ENCODE measurements around the gene CACNG4.

The CACNG4 gene

DNA sequence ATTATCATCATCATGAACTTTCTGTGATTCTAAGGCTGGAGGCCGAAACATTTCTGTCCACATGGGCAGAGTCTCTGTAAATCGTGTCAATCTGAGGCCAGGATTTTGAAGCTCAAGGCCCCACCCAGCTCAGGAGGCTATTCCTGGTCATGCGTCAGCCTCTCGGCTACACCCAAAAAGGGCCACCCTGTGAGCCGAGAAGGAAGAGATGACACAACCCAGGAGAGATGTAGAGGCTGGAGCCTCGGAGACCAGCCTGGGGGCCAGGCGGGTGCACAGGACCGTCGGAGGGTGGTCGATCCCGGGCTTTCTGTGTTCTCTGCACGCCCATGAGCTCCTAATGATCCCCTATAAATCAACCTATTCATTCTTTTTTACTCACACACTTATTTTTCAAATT lies 78.8 kb downstream of the CACNG4 start:
- DNase-seq = no peak
- ATAC-seq = no peak

DNA sequence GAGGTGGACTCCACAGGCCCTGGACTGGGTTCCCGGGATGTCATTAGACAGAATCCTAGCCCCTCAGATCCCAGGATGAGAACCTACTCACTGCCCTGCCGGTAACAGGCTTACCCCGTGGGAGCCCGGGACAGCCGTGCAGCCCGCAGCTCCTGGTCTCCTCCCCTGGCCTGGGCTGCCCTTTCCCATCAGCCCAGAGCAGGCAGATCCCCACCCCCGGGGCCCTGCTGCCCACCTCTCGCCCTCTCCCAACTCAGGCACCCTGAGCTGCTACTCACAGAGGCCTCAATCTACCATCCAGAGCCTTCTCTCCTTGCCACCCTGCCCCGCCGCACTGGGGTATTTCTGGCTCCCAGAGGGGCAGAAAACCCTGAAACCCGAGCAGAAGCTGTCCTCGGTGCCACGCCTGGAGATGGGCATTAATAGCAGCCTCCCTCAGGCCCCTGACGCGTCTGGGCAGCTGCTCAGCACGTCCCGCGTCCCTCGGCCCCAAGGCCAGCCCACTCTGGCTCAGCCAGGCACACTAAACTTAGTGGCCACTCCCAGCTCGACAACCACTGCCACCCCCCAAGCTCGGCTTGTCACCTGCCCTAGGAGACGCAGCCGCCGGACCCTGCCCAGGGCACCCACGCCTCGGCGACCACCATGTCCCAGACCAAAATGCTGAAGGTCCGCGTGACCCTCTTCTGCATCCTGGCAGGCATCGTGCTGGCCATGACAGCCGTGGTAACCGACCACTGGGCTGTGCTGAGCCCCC lies 79.7 kb downstream of the CACNG4 start, which contains the start of gene CACNG1:
Gene CACNG1 (plus strand): TSS at position 539 of the 757 bp plus-strand sequence. CDS start 107 bp downstream, at position 646.
- ATAC-seq (no peak), DNase-seq (no peak)

DNA sequence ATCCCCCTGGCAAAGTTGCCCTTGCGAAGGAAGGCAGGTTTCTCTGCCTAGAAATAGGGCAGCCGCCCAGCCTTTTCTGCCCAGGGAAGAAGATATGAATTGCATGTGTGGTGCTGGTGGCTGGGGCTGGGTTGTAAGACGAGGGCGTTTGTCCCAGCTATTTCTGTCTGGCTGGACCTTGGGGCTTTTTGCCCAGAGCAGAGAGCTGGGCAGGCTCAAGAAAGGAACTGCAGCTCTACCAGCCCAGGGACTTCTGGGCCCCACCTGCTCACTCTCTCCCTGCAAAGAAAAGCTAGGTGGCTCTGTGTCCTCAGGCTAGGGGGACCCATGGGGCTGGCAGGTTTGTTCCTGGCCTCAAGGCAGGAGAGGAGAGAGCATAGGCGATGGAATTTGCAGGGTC lies 80.4 kb downstream of the CACNG4 start:
- no peak for ATAC-seq
- no peak for DNase-seq

DNA sequence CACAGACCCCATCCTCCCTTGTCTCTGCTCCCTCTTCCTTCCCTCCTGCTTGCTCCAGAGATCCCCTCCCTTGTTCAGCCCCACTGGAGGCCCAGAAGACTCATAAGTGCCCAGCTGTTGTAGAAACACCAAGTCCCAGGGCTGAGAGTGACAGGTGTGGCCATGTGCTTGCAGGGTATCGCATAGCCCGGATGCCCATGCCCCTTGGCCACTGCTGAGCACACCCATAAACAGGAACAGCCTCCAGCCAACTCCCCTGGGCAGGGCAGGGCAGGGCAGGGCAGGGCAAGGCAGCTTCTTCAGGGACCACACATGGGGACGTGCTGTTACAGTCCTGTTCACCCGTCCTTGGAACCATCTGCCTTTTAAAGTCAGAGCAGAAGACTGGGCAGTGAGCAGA lies 81.9 kb downstream of the CACNG4 start:
- ATAC-seq (no peak), DNase-seq (no peak)

DNA sequence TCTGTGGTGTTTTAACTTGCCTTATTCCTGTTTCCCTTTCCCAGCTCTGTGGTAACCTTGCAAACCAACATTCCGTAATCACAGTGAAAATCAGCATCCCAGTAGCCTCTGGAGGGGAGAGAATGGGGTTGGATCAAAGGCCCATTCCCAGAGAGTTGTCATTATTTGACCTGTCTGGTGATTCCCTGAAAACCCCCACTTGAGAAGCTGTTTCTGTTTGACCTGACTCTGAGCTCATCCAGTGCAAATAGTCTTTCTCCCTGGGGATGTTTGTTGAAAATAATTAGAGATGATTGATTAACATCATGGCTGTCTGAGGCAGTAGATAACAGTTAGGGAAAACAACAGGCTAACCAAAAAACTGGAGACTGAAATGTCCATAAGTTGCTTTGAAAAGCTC lies 82.9 kb downstream of the CACNG4 start:
- DNase-seq = no peak

DNA sequence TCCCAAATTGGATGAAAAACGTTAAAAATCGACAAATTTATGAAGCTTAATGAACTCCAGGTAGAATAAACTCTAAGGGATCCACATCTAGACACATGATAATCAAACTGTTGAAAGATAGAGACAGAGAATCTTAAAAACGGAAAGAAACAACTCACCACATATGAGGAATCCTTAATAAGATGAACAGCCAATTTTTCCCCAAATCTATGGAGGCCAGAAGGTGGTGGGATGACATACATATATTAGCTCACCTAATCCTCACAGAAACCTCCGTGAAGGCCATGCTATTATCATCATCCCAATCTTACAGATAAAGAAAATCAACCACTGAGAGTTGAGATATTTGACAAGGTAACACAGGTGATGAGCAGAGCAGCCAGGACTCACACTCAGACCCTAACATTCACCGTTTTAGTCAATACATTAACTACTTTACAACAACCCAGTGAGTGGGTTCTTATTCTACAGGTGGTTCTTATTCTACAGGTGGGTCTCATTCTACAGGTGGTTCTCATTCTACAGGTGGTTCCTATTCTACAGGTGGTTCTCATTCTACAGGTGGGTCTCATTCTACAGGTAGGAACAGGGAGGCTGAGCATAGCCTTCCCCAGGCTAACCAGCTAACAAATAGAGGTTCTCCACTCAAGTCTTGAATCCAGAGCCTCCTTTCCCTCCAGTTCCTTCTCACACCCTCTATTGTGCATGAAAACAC lies 84.7 kb downstream of the CACNG4 start:
- ATAC-seq = no peak
- no peak for DNase-seq

More for the DNA sequence above, 82.9 kb downstream of the CACNG4 start:
- ATAC-seq = no peak

DNA sequence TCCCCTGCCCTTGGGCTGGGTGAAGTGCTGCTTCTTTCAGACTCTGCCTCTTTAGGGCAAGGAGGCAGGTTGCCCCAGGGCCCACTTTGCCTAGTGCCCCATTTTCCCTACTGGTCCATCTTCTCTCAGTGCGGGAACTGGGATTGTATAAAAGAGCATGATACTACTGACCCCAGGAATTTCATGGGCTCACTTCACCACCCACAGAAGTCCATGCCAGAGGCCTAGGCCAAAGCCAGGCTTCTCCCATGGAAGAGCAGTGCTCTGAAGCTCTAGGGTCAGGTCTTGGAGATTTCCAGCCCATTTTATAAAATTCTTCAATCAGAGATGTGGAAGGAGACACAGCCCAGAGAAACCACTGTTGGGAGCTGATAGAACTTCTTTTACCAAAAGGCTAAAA lies 85.6 kb downstream of the CACNG4 start:
- DNase-seq (no peak), ATAC-seq (no peak)

DNA sequence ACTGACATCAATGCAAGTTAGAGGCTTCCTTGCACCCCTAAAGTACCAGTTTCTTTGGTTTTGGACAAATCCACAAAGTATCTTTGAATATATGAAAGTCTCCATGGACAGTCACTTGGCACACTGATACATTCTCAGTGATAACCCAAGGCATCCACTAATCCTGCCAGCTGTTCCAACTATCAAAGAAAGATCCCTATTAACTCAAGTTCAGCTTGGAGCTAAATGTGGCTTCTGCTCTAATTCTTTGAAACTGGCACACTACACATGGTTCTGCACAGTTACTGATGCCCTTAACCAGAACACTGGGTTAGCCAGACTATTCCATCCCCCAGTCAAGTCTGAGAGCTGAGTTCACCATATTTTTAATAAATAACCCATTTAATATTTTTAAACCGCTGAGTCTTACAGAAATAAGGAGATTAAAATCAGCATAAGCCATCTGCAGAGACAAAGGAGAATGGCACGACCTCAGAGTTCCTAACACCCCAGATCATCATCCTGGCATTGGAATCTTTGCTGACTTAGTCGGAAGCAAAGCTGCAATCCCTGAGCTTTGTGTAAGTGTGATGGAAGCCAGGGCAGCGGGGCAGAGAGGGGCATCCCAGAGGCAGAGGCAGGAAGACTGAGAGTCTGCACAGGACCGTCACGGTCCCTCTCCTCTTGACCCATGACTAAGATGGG lies 86.1 kb downstream of the CACNG4 start:
- DNase-seq (no peak), ATAC-seq (no peak)

DNA sequence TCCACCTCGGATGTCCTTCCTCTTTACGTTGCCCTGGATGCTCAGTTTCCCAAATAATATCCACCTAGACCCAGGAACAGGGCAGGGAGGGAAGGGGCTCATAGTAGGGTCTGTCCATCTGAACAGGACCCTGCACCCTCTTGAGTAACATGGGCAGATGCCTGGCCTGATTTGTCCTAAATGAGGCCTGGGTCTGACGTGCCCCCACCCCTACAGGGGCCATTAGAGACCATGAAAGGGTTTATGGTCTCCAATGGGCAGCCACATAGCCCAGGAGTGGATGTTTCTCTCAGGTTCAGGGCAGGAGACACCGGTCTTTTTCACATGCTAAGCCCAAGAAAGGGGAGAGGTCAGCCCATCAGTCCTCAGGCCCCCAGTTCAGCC lies 86.6 kb downstream of the CACNG4 start:
- ATAC-seq = no peak
- no peak for DNase-seq

DNA sequence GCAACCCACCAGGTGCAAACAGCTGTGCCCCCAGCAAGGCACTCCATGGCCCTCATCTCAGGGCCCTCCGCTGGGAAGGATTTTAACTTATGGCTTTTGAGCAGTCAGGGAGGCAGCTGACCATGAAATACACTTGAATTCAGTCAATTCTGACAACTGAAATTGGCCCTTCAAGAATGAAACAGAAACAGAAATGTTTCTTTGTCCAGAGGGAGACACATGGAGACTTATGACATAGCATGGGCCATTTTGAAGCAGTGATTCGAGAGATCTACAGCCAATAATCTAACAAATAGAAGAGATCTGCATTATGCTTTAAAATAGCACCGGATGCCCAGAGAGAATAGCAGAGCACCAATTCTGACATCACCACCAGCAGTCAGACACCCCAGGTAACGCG lies 87.3 kb downstream of the CACNG4 start:
- DNase-seq (no peak), ATAC-seq (no peak)

DNA sequence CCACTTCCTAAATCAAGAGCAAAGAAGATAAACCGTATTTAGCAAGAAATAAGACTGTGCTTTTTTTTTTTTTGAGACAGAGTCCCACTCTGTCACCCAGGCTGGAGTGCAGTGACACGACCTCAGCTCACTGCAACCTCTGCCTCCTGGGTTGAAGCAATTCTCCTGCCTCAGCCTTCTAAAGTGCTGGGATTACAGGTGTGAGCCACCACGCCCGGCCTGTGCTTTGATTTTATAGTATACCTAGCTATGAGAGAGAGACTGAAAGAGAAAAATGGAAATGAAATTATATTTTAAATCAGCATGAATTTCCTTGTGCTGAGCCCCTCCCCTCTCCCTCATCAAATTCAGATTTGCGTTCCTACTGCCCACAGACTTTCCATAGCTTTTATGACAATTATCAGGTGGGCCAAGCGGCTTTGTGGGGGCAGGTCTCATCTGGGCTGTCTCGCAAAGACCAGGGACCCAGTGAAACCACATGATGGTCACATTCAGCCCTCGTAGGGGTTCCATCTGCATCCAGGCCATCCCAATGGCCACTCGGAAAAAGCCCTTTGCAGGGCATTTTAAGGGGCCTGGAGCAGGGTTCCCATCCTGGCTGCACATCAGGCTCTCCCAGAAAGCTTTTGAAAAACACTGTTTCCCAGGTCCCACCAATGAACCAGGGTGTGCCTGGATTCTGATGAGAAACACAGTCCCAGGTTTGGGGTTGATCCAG lies 88.4 kb downstream of the CACNG4 start:
- DNase-seq = no peak
- no peak for ATAC-seq

DNA sequence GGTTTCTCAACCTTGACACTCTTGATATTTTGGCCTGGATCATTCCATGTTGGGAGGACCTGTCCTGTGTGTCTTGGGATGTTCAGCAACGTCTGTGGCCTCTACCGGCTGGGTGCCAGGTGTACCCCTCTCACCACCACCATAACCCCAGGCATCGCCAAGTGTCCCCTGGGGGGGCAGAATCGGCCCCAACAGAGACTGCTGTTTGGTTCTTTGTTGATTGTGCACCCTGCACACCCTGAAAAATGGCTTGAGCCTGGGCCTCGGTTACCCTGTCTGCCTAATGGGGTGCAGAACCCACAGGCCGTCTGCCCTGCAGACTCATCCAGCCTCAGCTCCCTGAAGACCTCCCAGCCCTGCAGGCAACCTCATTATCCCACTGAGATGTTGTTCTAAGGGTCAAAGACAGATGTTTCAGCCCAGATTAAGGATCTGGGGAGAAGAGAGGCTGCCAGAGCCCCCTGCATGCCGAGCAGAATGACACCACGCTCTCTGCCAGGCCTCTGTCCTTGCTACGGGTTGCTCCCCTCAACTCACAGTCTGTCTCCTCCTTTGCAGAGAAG lies 89.0 kb downstream of the CACNG4 start:
- no peak for ATAC-seq
- DNase-seq = no peak

DNA sequence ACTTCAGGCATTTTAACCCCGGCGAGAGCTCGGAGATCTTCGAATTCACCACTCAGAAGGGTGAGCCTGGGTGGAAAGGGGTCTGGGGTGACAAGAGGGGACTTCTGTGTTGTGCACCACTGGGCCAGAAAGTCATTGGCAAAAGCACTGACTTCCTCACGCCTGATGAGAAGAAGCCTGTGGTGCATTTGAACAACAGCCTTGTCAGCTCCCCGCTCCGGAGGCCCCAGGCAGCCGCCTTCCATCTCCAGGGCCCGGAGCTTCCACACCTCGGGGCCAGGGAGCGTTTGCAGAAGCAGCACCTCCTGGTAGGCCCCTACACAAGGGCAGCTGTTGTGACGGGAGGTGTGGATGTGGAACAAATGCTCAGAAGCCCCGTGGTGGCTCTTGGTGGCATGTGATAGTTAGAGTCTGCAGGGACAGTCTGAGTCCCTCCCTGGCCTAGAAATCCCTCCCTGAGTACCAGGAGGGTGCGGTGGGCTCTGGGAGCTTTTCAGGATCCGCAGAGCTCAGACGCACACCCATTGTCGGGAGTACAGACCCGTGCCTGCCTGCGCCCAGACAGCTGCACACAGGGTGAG lies 89.6 kb downstream of the CACNG4 start:
- no peak for ATAC-seq
- DNase-seq = no peak

DNA sequence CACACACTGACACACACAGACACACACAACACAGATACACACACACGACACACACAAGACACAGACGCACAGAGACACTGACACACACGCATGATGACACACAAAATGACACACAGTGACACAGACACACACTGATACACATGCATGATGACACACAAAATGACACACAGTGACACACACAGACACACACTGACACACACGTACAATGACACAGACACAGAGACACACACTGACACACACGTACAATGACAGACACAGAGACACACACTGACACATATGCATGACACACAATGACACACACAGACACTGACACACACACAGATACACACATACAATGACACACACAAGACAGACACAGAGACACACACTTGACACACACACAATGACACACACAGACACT lies 90.1 kb downstream of the CACNG4 start:
- DNase-seq = no peak
- ATAC-seq = no peak

DNA sequence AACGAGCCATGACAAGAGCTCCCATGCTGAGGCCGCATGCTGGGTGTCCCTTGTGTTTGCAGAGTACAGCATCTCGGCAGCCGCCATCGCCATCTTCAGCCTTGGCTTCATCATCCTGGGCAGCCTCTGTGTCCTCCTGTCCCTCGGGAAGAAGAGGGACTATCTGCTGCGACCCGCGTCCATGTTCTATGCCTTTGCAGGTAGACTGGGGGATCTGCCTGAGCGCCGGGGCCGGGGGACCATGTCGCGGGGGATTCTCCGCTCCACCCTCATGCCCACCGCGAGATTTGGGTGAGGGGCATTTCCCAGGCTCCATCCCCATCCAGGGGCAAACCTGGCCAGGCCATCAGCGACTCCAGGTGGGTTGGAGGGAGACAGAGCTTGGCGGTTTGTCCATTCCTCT lies 90.5 kb downstream of the CACNG4 start:
- no peak for DNase-seq
- ATAC-seq = no peak

DNA sequence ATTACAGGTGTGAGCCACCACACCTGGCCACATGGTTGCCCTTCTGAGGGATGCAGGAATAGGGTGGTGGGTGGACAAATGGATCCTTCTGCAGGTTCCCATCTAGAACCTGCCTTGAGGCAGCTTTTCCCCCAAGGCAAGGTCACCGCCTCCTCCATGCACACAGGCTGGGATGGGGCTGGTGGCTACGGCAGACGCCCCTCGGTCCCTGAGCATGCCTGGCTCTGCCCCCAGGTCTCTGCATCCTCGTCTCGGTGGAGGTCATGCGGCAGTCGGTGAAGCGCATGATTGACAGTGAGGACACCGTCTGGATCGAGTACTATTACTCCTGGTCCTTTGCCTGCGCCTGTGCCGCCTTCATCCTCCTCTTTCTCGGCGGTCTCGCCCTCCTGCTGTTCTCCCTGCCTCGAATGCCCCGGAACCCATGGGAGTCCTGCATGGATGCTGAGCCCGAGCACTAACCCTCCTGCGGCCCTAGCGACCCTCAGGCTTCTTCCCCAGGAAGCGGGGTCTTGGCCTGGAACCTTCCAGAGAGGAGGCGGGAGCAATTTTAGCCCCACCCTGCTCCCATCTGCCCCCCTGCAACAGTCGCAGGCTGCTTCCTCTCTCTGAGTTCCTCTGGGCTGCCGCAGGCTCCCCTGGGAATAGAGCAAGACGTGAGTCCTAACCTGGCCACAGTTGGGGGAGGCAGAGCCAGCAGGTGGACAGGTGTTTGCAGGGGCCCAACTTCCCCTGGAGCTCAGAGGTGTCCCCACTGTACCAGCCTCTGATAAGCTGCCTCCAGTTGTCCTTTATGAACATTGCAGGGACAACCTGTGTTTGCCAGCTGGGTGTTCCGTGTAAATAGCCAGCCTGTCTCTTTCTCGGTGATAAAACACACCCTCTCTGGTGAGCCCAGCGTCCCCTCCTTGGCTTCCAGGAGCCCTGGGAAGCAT lies 91.6 kb downstream of the CACNG4 start:
- DNase-seq = no peak
- no peak for ATAC-seq

DNA sequence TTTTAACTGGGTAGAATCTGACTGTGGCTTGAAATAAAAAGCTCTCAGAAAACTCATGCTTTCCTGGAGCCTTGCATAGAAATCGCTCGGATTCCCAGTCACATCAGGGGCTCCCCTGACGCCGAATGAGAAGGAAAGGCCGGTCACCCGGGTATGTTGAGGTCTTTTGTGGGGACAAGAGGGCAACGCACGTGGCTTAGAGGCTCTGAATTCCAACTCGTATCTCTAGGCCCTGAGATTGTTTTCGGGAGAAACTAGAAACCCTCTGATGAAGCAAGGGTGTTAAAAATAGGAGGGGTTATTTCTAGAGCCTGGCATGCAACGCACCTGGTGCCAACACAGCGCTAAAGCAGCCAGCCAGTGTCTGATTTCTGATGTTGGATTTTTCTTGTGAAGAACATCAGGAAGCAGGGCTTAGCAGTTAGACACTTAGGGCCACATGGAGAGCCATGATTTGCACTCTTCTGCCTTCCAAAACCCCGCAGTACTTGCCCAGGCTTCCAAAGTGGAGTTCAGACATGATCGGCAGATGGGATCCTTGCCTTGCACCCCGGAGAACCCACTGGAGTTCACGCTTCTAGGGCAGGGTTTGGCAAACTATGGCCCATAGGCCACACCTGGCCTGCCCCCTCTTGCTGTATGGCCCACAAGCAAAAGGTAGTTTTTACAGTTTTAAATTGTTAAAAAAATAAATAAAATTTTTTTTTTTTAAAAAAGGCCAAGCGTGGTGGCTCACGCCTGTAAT lies 92.4 kb downstream of the CACNG4 start:
- ATAC-seq (no peak), DNase-seq (no peak)

DNA sequence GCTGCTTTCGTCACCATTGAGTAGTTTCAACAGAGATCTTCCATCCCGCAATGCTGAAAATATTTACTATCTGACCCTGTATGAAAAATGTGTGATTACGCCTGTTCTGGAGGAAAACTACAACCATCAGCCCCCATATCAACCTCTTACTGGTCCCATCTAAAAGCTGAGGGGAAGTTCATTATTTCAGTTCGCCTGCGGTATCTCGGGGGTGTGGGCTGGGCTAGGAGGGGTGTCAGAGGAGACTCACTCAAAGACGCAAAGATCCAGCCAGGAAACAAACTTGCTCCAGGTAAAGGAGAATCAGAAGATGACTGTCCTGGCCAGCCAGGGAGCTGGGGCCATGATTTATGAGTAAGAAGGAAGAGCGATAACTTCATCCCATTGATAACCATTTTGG lies 93.5 kb downstream of the CACNG4 start:
- DNase-seq = no peak
- no peak for ATAC-seq

DNA sequence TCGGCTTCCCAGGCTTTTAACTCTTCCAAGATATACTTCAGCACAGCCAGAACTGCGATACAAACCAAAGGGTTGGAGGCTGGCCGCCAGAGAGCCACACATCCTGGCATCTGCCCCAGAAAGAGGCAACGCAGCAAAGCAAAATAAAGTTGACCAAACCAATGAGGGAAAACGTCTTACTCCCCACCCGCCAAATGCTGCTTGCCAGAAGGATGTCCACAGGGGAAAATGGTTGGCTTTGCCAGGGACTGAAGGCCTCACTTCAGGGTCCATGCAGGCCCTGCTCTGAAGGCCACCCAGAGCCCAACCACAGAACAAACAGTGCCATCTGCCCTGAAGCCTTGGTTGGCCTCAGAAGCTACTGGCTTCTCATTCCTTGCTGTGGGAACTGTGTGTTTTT lies 94.9 kb downstream of the CACNG4 start:
- ATAC-seq (no peak), DNase-seq (no peak)

DNA sequence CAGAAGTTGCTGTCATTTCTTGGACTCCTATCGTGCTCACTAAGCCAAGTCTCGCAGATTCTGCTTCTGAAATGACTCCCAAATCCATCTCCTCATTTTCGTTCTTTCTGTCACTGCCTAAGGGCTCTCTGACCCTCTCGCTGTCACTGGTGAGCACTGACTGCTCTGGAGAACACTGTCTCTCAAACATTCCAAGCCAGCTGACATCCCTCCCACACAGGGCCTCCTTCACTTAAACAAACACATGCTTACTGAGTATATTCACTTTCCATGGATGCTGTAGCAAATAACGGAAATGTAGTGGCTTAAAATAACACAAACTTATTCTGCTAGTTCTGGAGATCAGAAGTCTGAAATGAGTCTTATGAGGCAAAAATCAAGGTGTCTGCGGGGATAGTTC lies 98.6 kb downstream of the CACNG4 start:
- DNase-seq = no peak
- ATAC-seq = no peak
